ENCODE data around the gene ANKDD1B. TPM values are rescaled to one million over a fixed set of nuclear protein-coding genes. Genes with fewer than 3 reads are reported as not detected.

The ANKDD1B gene
- total and polyA plus RNA-seq, 2 of the 13 experiments (the other 11 are each of a cell fraction or from before 2014, with no cell fraction given) = 0.12 to 0.27 TPM

GRCh38 chr5:75677607-75678006 lies 66.4 kb downstream of the ANKDD1B start:
- Histone ChIP-seq H3K36me3 (replicated peaks in 1 of 2; ENCODE audit: control insufficient read depth in 1 of 2, insufficient read depth in 2 of 2, low read length in 2 of 2) (0 out of 5 replicates have a peak, but pooled peaks cover 0 to 6% of the 10 kb centered on the region in 2 experiments), H3K27me3 (ENCODE audit: control insufficient read depth in 1 of 2, insufficient read depth in 2 of 2, low read length in 2 of 2) (no peaks in the 10 kb centered on the region), H3K4me3 (replicated peaks in 1 of 3; ENCODE audit: insufficient read depth in 1 of 3, low read depth in 2 of 3, low read length in 3 of 3) (no peak overlapping the region), H3K4me2 (ENCODE audit: low read depth, low read length) (no peak overlapping the region), H3K27ac (ENCODE audit: extremely low read length, insufficient read depth, low read length) (no peak overlapping the region), H3K9ac (ENCODE audit: insufficient read depth, low read depth, low read length) (no peak overlapping the region), H4K20me1 (ENCODE audit: insufficient read depth, low read length) (no peaks in the 10 kb centered on the region), H3K9me3 (ENCODE audit: low read length) (no peaks in the 10 kb centered on the region), H3K4me1 (ENCODE audit: insufficient read depth, low read length) (peaks cover 11% of the 10 kb centered on the region), H3K79me2 (ENCODE audit: insufficient read depth, low read length) (no peaks in the 10 kb centered on the region), H2AFZ (ENCODE audit: low read length) (no peak overlapping the region)
- ChIA-PET CTCF (ENCODE audit: low intra/inter-chr PET ratio, low total read pairs) (no interaction called here), POLR2A (no interaction called here)
- DNase-seq (ENCODE audit: low spot score) = no peak
- 93% methylated on average over 1 of the region's 1 CpG for WGBS (ENCODE audit: low lambda C conversion rate)
- no peak for ATAC-seq
- in situ Hi-C loops (cut with HindIII; ENCODE audit: extremely low pct_ligation_motif_present, low pct_unique_long_range_greater_than_20kb) (no loop called here), intact Hi-C loops (cut with micrococcal nuclease; ENCODE audit: unreplicated experiment) (no loop called here)
- no peak for FAIRE-seq
- no TSS peak for BruUV-seq (replicated peaks)
- no peak for TF ChIP-seq ZNF639 (CRISPR knock-in tag; conservative IDR thresholded peaks at IDR 0.05)
- no peak for TF ChIP-seq ELF3 (CRISPR knock-in tag; IDR thresholded peaks at IDR 0.05)
- TF ChIP-seq YEATS4 (CRISPR knock-in tag; IDR thresholded peaks at IDR 0.05; ENCODE audit: borderline replicate concordance) = no peak
- no peak for TF ChIP-seq ZNF513 (CRISPR knock-in tag; conservative IDR thresholded peaks at IDR 0.05)
- no peak for TF ChIP-seq ZNF460 (CRISPR knock-in tag; IDR thresholded peaks at IDR 0.05; ENCODE audit: borderline replicate concordance)
- no peak for TF ChIP-seq EZH2 (conservative IDR thresholded peaks at IDR 0.05; ENCODE audit: low read depth, low read length)
- TF ChIP-seq ZNF598 (CRISPR knock-in tag; IDR thresholded peaks at IDR 0.05; ENCODE audit: borderline replicate concordance) = no peak
- no peak for TF ChIP-seq ZNF891 (CRISPR knock-in tag; IDR thresholded peaks at IDR 0.05)
- TF ChIP-seq ZNF747 (CRISPR knock-in tag; IDR thresholded peaks at IDR 0.05; ENCODE audit: borderline replicate concordance) = no peak
- TF ChIP-seq RARA (CRISPR knock-in tag; IDR thresholded peaks at IDR 0.05) = peak; percentile 31; the same call in 1 of the 2 replicates
- 0 out of 2 replicates have a peak, but pooled peaks have one; percentile 11 for TF ChIP-seq MED1 (CRISPR knock-in tag; IDR thresholded peaks at IDR 0.05)
- TF ChIP-seq MTF1 (CRISPR knock-in tag; IDR thresholded peaks at IDR 0.05) = no peak
- no peak for TF ChIP-seq ZNF607 (CRISPR knock-in tag; IDR thresholded peaks at IDR 0.05; ENCODE audit: borderline replicate concordance)
- no peak for TF ChIP-seq ONECUT2 (CRISPR knock-in tag; IDR thresholded peaks at IDR 0.05)
- TF ChIP-seq ZNF773 (CRISPR knock-in tag; IDR thresholded peaks at IDR 0.05; ENCODE audit: borderline replicate concordance) = no peak
- no peak for TF ChIP-seq LRRFIP1 (CRISPR knock-in tag; conservative IDR thresholded peaks at IDR 0.05)
- TF ChIP-seq MXD3 (CRISPR knock-in tag; IDR thresholded peaks at IDR 0.05) = no peak
- TF ChIP-seq HMG20A (CRISPR knock-in tag; IDR thresholded peaks at IDR 0.05; ENCODE audit: borderline replicate concordance) = no peak
- no peak for TF ChIP-seq ZNF3 (CRISPR knock-in tag; IDR thresholded peaks at IDR 0.05)
- TF ChIP-seq ATF4 (CRISPR knock-in tag; IDR thresholded peaks at IDR 0.05) = no peak
- no peak for TF ChIP-seq MATR3 (CRISPR knock-in tag; IDR thresholded peaks at IDR 0.05)
